Cardiac ventricle fibroblast (primary cell): ENCODE results near the gene TRAF6. TPM values are rescaled to one million over a fixed set of nuclear protein-coding genes. Genes with fewer than 3 reads are reported as not detected.

Experiments
- total RNA-seq: library from RNA; depleted of rRNA; stranded (reverse); fragments of >200 nt; gene quantifications from 2 replicates; pipeline ENCODE4 v1.2.3, GENCODE V29; 2015

TRAF6 gene, protein sequence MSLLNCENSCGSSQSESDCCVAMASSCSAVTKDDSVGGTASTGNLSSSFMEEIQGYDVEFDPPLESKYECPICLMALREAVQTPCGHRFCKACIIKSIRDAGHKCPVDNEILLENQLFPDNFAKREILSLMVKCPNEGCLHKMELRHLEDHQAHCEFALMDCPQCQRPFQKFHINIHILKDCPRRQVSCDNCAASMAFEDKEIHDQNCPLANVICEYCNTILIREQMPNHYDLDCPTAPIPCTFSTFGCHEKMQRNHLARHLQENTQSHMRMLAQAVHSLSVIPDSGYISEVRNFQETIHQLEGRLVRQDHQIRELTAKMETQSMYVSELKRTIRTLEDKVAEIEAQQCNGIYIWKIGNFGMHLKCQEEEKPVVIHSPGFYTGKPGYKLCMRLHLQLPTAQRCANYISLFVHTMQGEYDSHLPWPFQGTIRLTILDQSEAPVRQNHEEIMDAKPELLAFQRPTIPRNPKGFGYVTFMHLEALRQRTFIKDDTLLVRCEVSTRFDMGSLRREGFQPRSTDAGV
- total RNA-seq = 5.2 and 5.7 TPM in 2 replicates

DNA sequence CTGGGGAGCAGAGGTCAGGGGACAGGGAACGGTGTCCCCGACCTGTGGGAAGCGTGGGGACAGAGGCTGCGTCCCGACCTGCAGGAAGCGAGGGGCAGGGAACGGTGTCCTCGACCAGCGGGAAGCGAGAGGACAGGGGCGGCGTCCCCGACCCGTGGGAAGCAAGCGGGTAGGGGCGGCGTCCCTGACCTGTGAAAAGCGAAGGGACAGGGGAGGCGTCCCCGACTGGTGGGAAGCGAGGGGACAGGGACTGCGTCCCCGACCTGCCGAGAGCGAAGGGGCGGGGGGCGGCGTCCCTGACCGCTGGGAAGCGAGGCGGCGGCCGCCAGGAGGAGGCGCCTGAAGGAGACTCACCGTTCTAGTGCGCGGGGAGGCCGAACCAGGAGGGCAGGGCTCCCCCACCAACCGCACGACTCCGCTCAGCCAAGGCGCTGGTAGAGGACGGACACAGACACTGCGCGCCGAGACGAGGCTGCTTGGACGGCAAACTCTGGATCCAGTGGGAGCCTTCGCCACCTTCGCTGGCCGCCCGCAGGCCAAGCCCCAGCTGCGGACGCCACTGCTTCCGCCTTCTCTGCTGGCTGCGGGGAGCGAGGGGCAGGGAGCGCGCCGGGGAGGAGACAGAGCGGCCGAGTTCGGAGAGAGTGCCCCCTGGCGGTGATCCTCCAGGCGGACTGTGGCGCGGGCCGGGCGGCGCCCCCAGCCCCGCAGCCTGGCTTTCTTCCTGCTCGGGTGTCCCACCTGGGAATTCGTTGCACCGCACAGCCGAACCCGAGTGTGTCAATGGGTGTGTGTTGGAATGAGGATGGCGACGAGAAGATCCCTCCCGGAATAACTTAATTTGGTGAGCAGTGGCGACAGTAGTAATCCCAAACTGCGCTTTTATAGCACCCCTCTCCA, at the start of gene TRAF6:
Gene TRAF6, minus strand, starts transcription at position 579 of the 900 bp plus-strand sequence. CDS start 8,757 bp downstream, outside the sequence.

Other genes with a start within 250 kb of the TRAF6 start
- 37.6 and 38.7 TPM in 2 replicates for gene COMMD9, start 220.8 kb downstream of the TRAF6 start, total RNA-seq
- 9.1 and 13.2 TPM in 2 replicates for gene PRR5L, start 214.0 kb downstream of the TRAF6 start, total RNA-seq
- gene RAG1, start 57.7 kb upstream of the TRAF6 start, total RNA-seq = 0.05 and 0.25 TPM in 2 replicates
- gene IFTAP, start 84.2 kb upstream of the TRAF6 start, total RNA-seq = 18.2 and 19.8 TPM in 2 replicates
- gene RAG2, start 88.0 kb upstream of the TRAF6 start, total RNA-seq = not detected in 2 replicates